Naive thymus-derived CD8-positive, alpha-beta T cell (primary cell): ENCODE results near the gene SMCO3. TPM values are rescaled to one million over a fixed set of nuclear protein-coding genes. Genes with fewer than 3 reads are reported as not detected.

ENCODE experiments used
- ATAC-seq, 2 donors: fragments of 150-1000 bp; cut with Tn5 transposase in 1 of 2; sonication (Bioruptor Pico), chemical (Tn5 transposase) in 1 of 2; 1 replicate in 1 of 2; 2 replicates in 1 of 2; pipeline ENCODE4 v1.10.0; 2021; ENCODE audit warnings: mild to moderate bottlenecking in 2 of 2, moderate library complexity in 2 of 2
- POLR2A ChIA-PET: fragments of 350-600 bp; sonication (Branson Sonifier 250); formaldehyde crosslinking; loops from one replicate; lab custom pipeline; 2021; ENCODE audit warnings: antibody characterized with exemption; lab: Charles Lee
- DNase-seq, 10 donors: peaks; one replicate each; pipeline versions ENCODE4 v3.0.0 to v3.0.0-alpha.2; 2020 to 2022
- H3K27ac Mint-ChIP-seq, 10 donors: one replicate each; pipeline ENCODE4 v1.8.0; 2020 to 2022; ENCODE audit warnings: mild to moderate bottlenecking in 10 of 10, mixed read lengths in 10 of 10, moderate library complexity in 4 of 10, inconsistent platforms in 1 of 10
- H3K27me3 Mint-ChIP-seq, 5 donors: one replicate each; pipeline ENCODE4 v1.8.0; 2021 to 2022; ENCODE audit warnings: mixed read lengths in 5 of 5
- H3K36me3 Mint-ChIP-seq, 3 donors: one replicate each; pipeline ENCODE4 v1.8.0; 2020 to 2022; ENCODE audit warnings: mixed read lengths in 3 of 3, mild to moderate bottlenecking in 2 of 3, inconsistent platforms in 1 of 3
- H3K4me1 Mint-ChIP-seq, 4 donors: one replicate each; pipeline ENCODE4 v1.8.0; 2021 to 2022; ENCODE audit warnings: mixed read lengths in 4 of 4
- H3K4me3 Mint-ChIP-seq, 10 donors: one replicate each; pipeline ENCODE4 v1.8.0; 2020 to 2022; ENCODE audit warnings: mild to moderate bottlenecking in 10 of 10, mixed read lengths in 10 of 10, moderate library complexity in 6 of 10, inconsistent platforms in 1 of 10
- H3K9me3 Mint-ChIP-seq, 9 donors: one replicate each; pipeline ENCODE4 v1.8.0; 2020 to 2022; ENCODE audit warnings: mixed read lengths in 9 of 9, mild to moderate bottlenecking in 3 of 9, inconsistent platforms in 1 of 9, moderate library complexity in 1 of 9
- polyA plus RNA-seq, 3 donors: library from polyadenylated mRNA; unstranded; fragments of 300-500 nt; fragmentation: Illumina TruSeq; gene quantifications; one replicate each; pipeline ENCODE4 v1.2.3, GENCODE V29; 2021
- total RNA-seq, 8 experiments: library from RNA in 2 of 8; stranded (reverse) in 2 of 8; gene quantifications; one replicate each; pipeline ENCODE4 v1.2.3 and lab custom pipeline; 2021 to 2026

SMCO3 gene
- total and polyA plus RNA-seq, 5 experiments from 2014 or later, result 0.07 TPM; not detected in 4

- no peak overlapping the region for H3K4me3 Mint-ChIP-seq
- H3K27ac Mint-ChIP-seq, result peak overlapping the region in 5 of 10 donors; percentile 5 to 66 (median 7)
- ATAC-seq (no peak), DNase-seq (no peak)
- no peaks in the 10 kb centered on the region for H3K27me3 Mint-ChIP-seq
- POLR2A ChIA-PET, result interaction anchor here (1.6 kb wide), 1 partner anchor 14 kb away, joined by 3 read pairs; no protein-coding TSS in a partner anchor
- H3K36me3 Mint-ChIP-seq, result peaks cover 17 to 37% (median 25%) of the 10 kb centered on the region in 3 donors
- peaks cover 0 to 39% (median 11%) of the 10 kb centered on the region in 9 donors for H3K9me3 Mint-ChIP-seq
- peaks cover 11 to 21% (median 16%) of the 10 kb centered on the region in 4 donors for H3K4me1 Mint-ChIP-seq
Measured at GRCh38 chr12:14756334-14757143, 57.4 kb downstream of the SMCO3 start.

Other genes with a start within 250 kb of the SMCO3 start
- under 1 TPM; 0.25 to 0.86 TPM for gene PLBD1, start 246.3 kb downstream of the SMCO3 start, total RNA-seq
- gene PLBD1, start 246.3 kb downstream of the SMCO3 start, polyA plus RNA-seq, result 1 to 10 TPM in 1 of 3 donors, under 1 TPM in 1, not detected in 1; 0.82 to 1.2 TPM
- gene GUCY2C, start 117.6 kb downstream of the SMCO3 start, total RNA-seq, result not detected
- not detected for gene GUCY2C, start 117.6 kb downstream of the SMCO3 start, polyA plus RNA-seq
- 100 to 1,000 TPM in 1 of 2 experiments, 10 to 100 TPM in 1; 93.8 to 106 TPM for gene WBP11, start 10.7 kb downstream of the SMCO3 start, total RNA-seq
- 10 to 100 TPM; 59.5 to 66.5 (median 59.8) TPM for gene WBP11, start 10.7 kb downstream of the SMCO3 start, polyA plus RNA-seq
- 1 to 10 TPM in 1 of 2 experiments, under 1 TPM in 1; 0.71 to 1.3 TPM for gene C12orf60, start 10.5 kb downstream of the SMCO3 start, total RNA-seq
- 1 to 10 TPM in 2 of 3 donors, under 1 TPM in 1; 0.98 to 2.5 (median 1.7) TPM for gene C12orf60, start 10.5 kb downstream of the SMCO3 start, polyA plus RNA-seq
- gene ART4, start 29.3 kb upstream of the SMCO3 start, total RNA-seq, result not detected
- not detected for gene ART4, start 29.3 kb upstream of the SMCO3 start, polyA plus RNA-seq
- 1 to 10 TPM; 3.7 to 4.1 TPM for gene MGP, start 71.7 kb upstream of the SMCO3 start, total RNA-seq
- gene MGP, start 71.7 kb upstream of the SMCO3 start, polyA plus RNA-seq, result under 1 TPM; 0.14 to 0.48 (median 0.17) TPM
- 10 to 100 TPM; 23.9 to 25.8 TPM for gene ERP27, start 124.4 kb upstream of the SMCO3 start, total RNA-seq
- gene ERP27, start 124.4 kb upstream of the SMCO3 start, polyA plus RNA-seq, result 1 to 10 TPM; 3.2 to 4.4 (median 3.9) TPM
- 100 to 1,000 TPM; 937 to 948 TPM for gene ARHGDIB, start 147.4 kb upstream of the SMCO3 start, total RNA-seq
- gene ARHGDIB, start 147.4 kb upstream of the SMCO3 start, polyA plus RNA-seq, result 1,000 to 10,000 TPM; 3,195 to 3,446 (median 3,407) TPM
- not detected for gene PDE6H, start 158.9 kb upstream of the SMCO3 start, total RNA-seq
- not detected for gene PDE6H, start 158.9 kb upstream of the SMCO3 start, polyA plus RNA-seq